A673 (cell line): ENCODE measurements around the gene OPRM1. TPM values are rescaled to one million over a fixed set of nuclear protein-coding genes. Genes with fewer than 3 reads are reported as not detected.
"Not testable (repeated sequence)": the region's sequence is repeated elsewhere in the genome, so short reads cannot be mapped to it uniquely, and the experiment has no call there.

ENCODE experiments used
- BruUV-seq: library from RNA; stranded (reverse); fragments of 400-500 nt; replicated peaks from 2 replicates; lab custom pipeline; 2021; lab: Mats Ljungman, UMichigan
- CTCF ChIA-PET: fragments of 300-600 bp; sonication (Branson Sonifier 250); formaldehyde crosslinking; loops from one replicate; lab custom pipeline; 2022; ENCODE audit warnings: antibody characterized with exemption; lab: Charles Lee
- POLR2A ChIA-PET: fragments of 300-600 bp; sonication (Branson Sonifier 250); formaldehyde crosslinking; loops from one replicate; lab custom pipeline; 2022; ENCODE audit warnings: antibody characterized with exemption; ENCODE audit not compliant: low non-redundant PET; lab: Charles Lee
- DNase-seq: peaks from one replicate; pipeline ENCODE4 v3.0.0-alpha.2; 2015; ENCODE audit warnings: low spot score
- H3K27ac ChIP-seq: fragments of 200-600 bp; sonication (generic); 2 replicates; pipeline ENCODE4 v1.5.1; 2016; ENCODE audit warnings: mixed run types, low read depth, mild to moderate bottlenecking, mixed read lengths, antibody characterized with exemption, low read length; ENCODE audit not compliant: poor library complexity, severe bottlenecking
- H3K27me3 ChIP-seq: fragments of 200-600 bp; sonication (generic); replicated peaks from 2 replicates; pipeline ENCODE4 v1.6.1; 2017; ENCODE audit warnings: mixed run types, low read depth, mild to moderate bottlenecking, mixed read lengths, antibody characterized with exemption, low read length; ENCODE audit not compliant: insufficient read depth, poor library complexity
- H3K36me3 ChIP-seq: fragments of 200-600 bp; sonication (generic); 2 replicates; pipeline ENCODE4 v1.6.1; 2016; ENCODE audit warnings: mixed run types, mild to moderate bottlenecking, mixed read lengths, antibody characterized with exemption, low read length; ENCODE audit not compliant: insufficient read depth, poor library complexity, severe bottlenecking
- H3K4me1 ChIP-seq: fragments of 200-600 bp; sonication (generic); 2 replicates; pipeline ENCODE4 v1.6.1; 2017; ENCODE audit warnings: mixed run types, mild to moderate bottlenecking, mixed read lengths, antibody characterized with exemption, low read length; ENCODE audit not compliant: insufficient read depth, poor library complexity, severe bottlenecking
- H3K4me3 ChIP-seq: fragments of 200-600 bp; sonication (generic); 2 replicates; pipeline ENCODE4 v1.5.1; 2016; ENCODE audit warnings: low read depth, mixed run types, mild to moderate bottlenecking, mixed read lengths, low read length; ENCODE audit not compliant: poor library complexity, severe bottlenecking
- H3K9me3 ChIP-seq: fragments of 200-600 bp; sonication (generic); 2 replicates; pipeline ENCODE4 v1.6.1; 2016; ENCODE audit warnings: mixed run types, low read depth, mild to moderate bottlenecking, mixed read lengths, antibody characterized with exemption, low read length; ENCODE audit not compliant: poor library complexity, severe bottlenecking
- EZH2 ChIP-seq: fragments of 200-600 bp; sonication (generic); IDR thresholded peaks from 2 replicates; pipeline ENCODE4 v1.6.1; 2017; ENCODE audit warnings: borderline replicate concordance, low read depth, mild to moderate bottlenecking, mixed read lengths, antibody characterized with exemption, low read length; ENCODE audit not compliant: poor library complexity, severe bottlenecking
- intact Hi-C: fragments of 100-400 bp; cut with micrococcal nuclease; formaldehyde crosslinking; loops from one replicate; pipeline ENCODE4 v1.10.0; 2022; ENCODE audit not compliant: unreplicated experiment
- total RNA-seq: library from RNA; stranded (reverse); gene quantifications from 2 replicates; pipeline ENCODE4 v1.2.3, GENCODE V29; 2021
- TF ChIP-seq, protein P1 (sequence below): fragments of 300-800, 200-600 bp; sonication (generic); conservative IDR thresholded peaks from 2 replicates; pipeline ENCODE4 v1.5.1; 2017; ENCODE audit warnings: low read depth, mild to moderate bottlenecking, antibody characterized with exemption, low read length, moderate library complexity, mixed read lengths

Gene OPRM1
- total RNA-seq, 1 experiment from 2014 or later = not detected

- H3K4me3 ChIP-seq = no peak overlapping the region
- H3K27me3 ChIP-seq = no peaks in the 10 kb centered on the region
- no peak for TF ChIP-seq EZH2
- TF ChIP-seq, protein P1, sequence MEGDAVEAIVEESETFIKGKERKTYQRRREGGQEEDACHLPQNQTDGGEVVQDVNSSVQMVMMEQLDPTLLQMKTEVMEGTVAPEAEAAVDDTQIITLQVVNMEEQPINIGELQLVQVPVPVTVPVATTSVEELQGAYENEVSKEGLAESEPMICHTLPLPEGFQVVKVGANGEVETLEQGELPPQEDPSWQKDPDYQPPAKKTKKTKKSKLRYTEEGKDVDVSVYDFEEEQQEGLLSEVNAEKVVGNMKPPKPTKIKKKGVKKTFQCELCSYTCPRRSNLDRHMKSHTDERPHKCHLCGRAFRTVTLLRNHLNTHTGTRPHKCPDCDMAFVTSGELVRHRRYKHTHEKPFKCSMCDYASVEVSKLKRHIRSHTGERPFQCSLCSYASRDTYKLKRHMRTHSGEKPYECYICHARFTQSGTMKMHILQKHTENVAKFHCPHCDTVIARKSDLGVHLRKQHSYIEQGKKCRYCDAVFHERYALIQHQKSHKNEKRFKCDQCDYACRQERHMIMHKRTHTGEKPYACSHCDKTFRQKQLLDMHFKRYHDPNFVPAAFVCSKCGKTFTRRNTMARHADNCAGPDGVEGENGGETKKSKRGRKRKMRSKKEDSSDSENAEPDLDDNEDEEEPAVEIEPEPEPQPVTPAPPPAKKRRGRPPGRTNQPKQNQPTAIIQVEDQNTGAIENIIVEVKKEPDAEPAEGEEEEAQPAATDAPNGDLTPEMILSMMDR = no peak
- intact Hi-C loops = no loop called here
- POLR2A ChIA-PET = no interaction called here
- CTCF ChIA-PET = no interaction called here
- no peaks in the 10 kb centered on the region for H3K36me3 ChIP-seq
- H3K4me1 ChIP-seq = no peaks in the 10 kb centered on the region
- H3K9me3 ChIP-seq = no peaks in the 10 kb centered on the region
- H3K27ac ChIP-seq = no peak overlapping the region
- no peak for DNase-seq
- BruUV-seq = no TSS peak
Measured at GRCh38 chr6:154236646-154237301, 197.7 kb downstream of the OPRM1 start.

GRCh38 chr6:154238831-154239230 lies 199.8 kb downstream of the OPRM1 start:
- H3K4me1 ChIP-seq = peaks cover 3% of the 10 kb centered on the region
- no TSS peak for BruUV-seq
- intact Hi-C loops = no loop called here
- H3K4me3 ChIP-seq = no peak overlapping the region
- H3K9me3 ChIP-seq = no peaks in the 10 kb centered on the region
- H3K27me3 ChIP-seq = no peaks in the 10 kb centered on the region
- no peak for DNase-seq
- no peaks in the 10 kb centered on the region for H3K36me3 ChIP-seq
- ChIA-PET POLR2A (no interaction called here), CTCF (no interaction called here)
- no peak overlapping the region for H3K27ac ChIP-seq
- TF ChIP-seq, protein P1 = no peak
- no peak for TF ChIP-seq EZH2

DNA sequence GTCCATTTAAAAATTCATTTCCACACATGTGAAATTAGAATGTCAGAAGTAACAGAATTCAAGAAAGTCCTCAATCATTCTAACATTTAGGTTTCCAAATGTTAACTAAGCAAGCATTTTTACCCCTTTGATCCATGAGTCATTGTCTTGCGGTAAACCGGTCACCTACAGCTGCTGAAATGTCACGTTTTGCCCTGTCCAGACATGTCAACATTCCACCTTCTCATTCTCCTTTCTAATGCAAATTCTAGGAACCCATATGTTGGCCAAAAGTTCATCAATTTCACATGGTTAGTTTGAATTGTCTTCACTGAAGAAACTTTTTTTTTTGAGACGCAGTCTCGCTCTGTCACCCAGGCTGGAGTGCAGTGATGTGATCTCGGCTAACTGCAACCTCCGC lies 200.4 kb downstream of the OPRM1 start:
- CTCF ChIA-PET = no interaction called here
- intact Hi-C loops = no loop called here

GRCh38 chr6:154241061-154241460 lies 202.0 kb downstream of the OPRM1 start:
- BruUV-seq, H3K4me3 ChIP-seq, intact Hi-C loops, H3K9me3 ChIP-seq, DNase-seq, H3K27ac ChIP-seq, CTCF ChIA-PET, POLR2A ChIA-PET, H3K27me3 ChIP-seq, H3K36me3 ChIP-seq: not testable (repeated sequence)
- peaks cover 21% of the 10 kb centered on the region for H3K4me1 ChIP-seq

More for the DNA sequence above, 200.4 kb downstream of the OPRM1 start:
- POLR2A ChIA-PET = no interaction called here
- Histone ChIP-seq H3K27me3 (no peaks in the 10 kb centered on the region), H3K9me3 (no peaks in the 10 kb centered on the region), H3K27ac (no peak overlapping the region), H3K4me1 (peaks cover 9% of the 10 kb centered on the region), H3K36me3 (no peaks in the 10 kb centered on the region), H3K4me3 (no peak overlapping the region)
- no peak for DNase-seq
- BruUV-seq = no TSS peak
- TF ChIP-seq, protein P1 = no peak
- no peak for TF ChIP-seq EZH2
